Right atrium auricular region (tissue), 2 donors: Measurements from ENCODE around the gene CACNA1C. TPM values are rescaled to one million over a fixed set of nuclear protein-coding genes. Genes with fewer than 3 reads are reported as not detected.

Experiments
- DNase-seq: peaks from one replicate; pipeline ENCODE4 v3.0.0-alpha.2; 2019; ENCODE audit warnings: low spot score
- H3K27ac ChIP-seq, 2 donors: fragments of 200-600 bp; sonication (generic); 1 replicate in 1 of 2; 2 replicates in 1 of 2; pipeline ENCODE4 v1.5.1; 2016 to 2019
- H3K27me3 ChIP-seq, 2 donors: fragments of 200-600 bp; sonication (generic); one replicate each; pipeline versions ENCODE4 v1.5.1 to v1.6.0; 2017 to 2019
- H3K36me3 ChIP-seq: fragments of 200-600 bp; sonication (generic); one replicate; pipeline ENCODE4 v1.5.1; 2016
- H3K4me1 ChIP-seq, 2 donors: fragments of 200-600 bp; sonication (generic); one replicate each; pipeline versions ENCODE4 v1.5.1 to v1.6.0; 2017 to 2019
- H3K4me3 ChIP-seq, 2 donors: fragments of 200-600 bp; sonication (generic); 1 replicate in 1 of 2; 2 replicates in 1 of 2; pipeline ENCODE4 v1.5.1; 2017 to 2019; ENCODE audit warnings: mild to moderate bottlenecking in 1 of 2, moderate library complexity in 1 of 2
- H3K9me3 ChIP-seq, 2 donors: fragments of 200-600 bp; sonication (generic); one replicate each; pipeline ENCODE4 v1.5.1; 2019
- CTCF ChIP-seq, 2 donors: fragments of 200-600 bp; sonication (generic); IDR thresholded peaks; one replicate each; pipeline ENCODE4 v1.5.1; 2019; ENCODE audit warnings: antibody characterized with exemption in 2 of 2
- total RNA-seq, 2 donors: library from RNA; depleted of rRNA; stranded (reverse); fragments of >200 nt; gene quantifications; one replicate each; pipeline ENCODE4 v1.1.0, GENCODE V29; 2016

CACNA1C gene
- total RNA-seq, 2 donors from 2014 or later: 83.1 to 93.6 TPM

GRCh38 chr12:2616763-2617162, 564.0 kb downstream of the CACNA1C start:
- H3K4me3 ChIP-seq: no peak overlapping the region
- no peaks in the 10 kb centered on the region for H3K27me3 ChIP-seq
- peak overlapping the region; percentile 31 to 36 for H3K27ac ChIP-seq
- no peak for TF ChIP-seq CTCF (IDR thresholded peaks at IDR 0.05)
- H3K9me3 ChIP-seq: no peaks in the 10 kb centered on the region
- peaks cover 0 to 3% of the 10 kb centered on the region in 2 donors for H3K4me1 ChIP-seq
- H3K36me3 ChIP-seq: peaks cover 71% of the 10 kb centered on the region
- DNase-seq: no peak

- Histone ChIP-seq H3K27me3 (no peaks in the 10 kb centered on the region), H3K9me3 (no peaks in the 10 kb centered on the region), H3K4me3 (no peak overlapping the region), H3K36me3 (peaks cover 65% of the 10 kb centered on the region), H3K27ac (no peak overlapping the region), H3K4me1 (peaks cover 0 to 7% of the 10 kb centered on the region in 2 donors)
- no peak for TF ChIP-seq CTCF (IDR thresholded peaks at IDR 0.05)
- no peak for DNase-seq
Observed at GRCh38 chr12:2617365-2617764, 564.6 kb downstream of the CACNA1C start.

GRCh38 chr12:2618291-2618995, 565.7 kb downstream of the CACNA1C start:
- DNase-seq: no peak
- Histone ChIP-seq H3K4me1 (peaks cover 0 to 18% of the 10 kb centered on the region in 2 donors), H3K36me3 (peaks cover 64% of the 10 kb centered on the region), H3K27ac (no peak overlapping the region), H3K4me3 (no peak overlapping the region), H3K27me3 (no peaks in the 10 kb centered on the region), H3K9me3 (no peaks in the 10 kb centered on the region)
- no peak for TF ChIP-seq CTCF (IDR thresholded peaks at IDR 0.05)

- H3K36me3 ChIP-seq: peaks cover 66% of the 10 kb centered on the region
- no peak for TF ChIP-seq CTCF (IDR thresholded peaks at IDR 0.05)
- DNase-seq: no peak
Observed at GRCh38 chr12:2619136-2619535, 566.3 kb downstream of the CACNA1C start.

GRCh38 chr12:2622460-2622859, 569.7 kb downstream of the CACNA1C start:
- H3K36me3 ChIP-seq: peaks cover 68% of the 10 kb centered on the region
- peaks cover 0 to 19% of the 10 kb centered on the region in 2 donors for H3K4me1 ChIP-seq
- H3K4me3 ChIP-seq: no peak overlapping the region
- no peak for DNase-seq
- TF ChIP-seq CTCF (IDR thresholded peaks at IDR 0.05): no peak
- H3K27ac ChIP-seq: peak overlapping the region in 1 of 2 donors; percentile 13
- H3K27me3 ChIP-seq: no peaks in the 10 kb centered on the region
- no peaks in the 10 kb centered on the region for H3K9me3 ChIP-seq

More at GRCh38 chr12:2619136-2619535, 566.3 kb downstream of the CACNA1C start:
- no peak overlapping the region for H3K27ac ChIP-seq
- H3K4me1 ChIP-seq: peaks cover 0 to 19% of the 10 kb centered on the region in 2 donors
- H3K4me3 ChIP-seq: no peak overlapping the region
- H3K9me3 ChIP-seq: no peaks in the 10 kb centered on the region
- no peaks in the 10 kb centered on the region for H3K27me3 ChIP-seq

GRCh38 chr12:2623472-2623871, 570.7 kb downstream of the CACNA1C start:
- TF ChIP-seq CTCF (IDR thresholded peaks at IDR 0.05): no peak
- peak overlapping the region in 1 of 2 donors; percentile 16 for H3K27ac ChIP-seq
- H3K9me3 ChIP-seq: no peaks in the 10 kb centered on the region
- H3K4me3 ChIP-seq: no peak overlapping the region
- peaks cover 0 to 19% of the 10 kb centered on the region in 2 donors for H3K4me1 ChIP-seq
- H3K27me3 ChIP-seq: no peaks in the 10 kb centered on the region
- H3K36me3 ChIP-seq: peaks cover 70% of the 10 kb centered on the region
- DNase-seq: no peak
